Activated T-cell treated with anti-CD3 and anti-CD28 coated beads, Interleukin-2, amount 50 U/mL, for 48 hours (primary cell): ENCODE data around the gene TES.

Source experiments
- DNase-seq, 2 experiments: peaks; one replicate each; pipeline ENCODE4 v3.0.0-alpha.2; 2020

TES gene

DNA sequence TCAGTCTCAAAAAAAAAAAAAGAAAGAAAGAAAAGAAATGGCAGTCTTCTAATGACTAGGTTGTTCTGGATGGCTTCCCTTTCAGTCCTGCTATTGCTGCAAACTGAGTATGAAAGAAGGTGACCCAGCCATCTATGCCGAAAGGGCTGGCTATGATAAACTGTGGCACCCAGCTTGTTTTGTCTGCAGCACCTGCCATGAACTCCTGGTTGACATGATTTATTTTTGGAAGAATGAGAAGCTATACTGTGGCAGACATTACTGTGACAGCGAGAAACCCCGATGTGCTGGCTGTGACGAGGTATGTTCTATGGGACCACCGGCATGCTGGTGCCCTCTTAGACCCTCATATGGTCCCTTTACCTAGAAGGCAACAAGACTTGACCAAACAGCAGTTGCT lies 41.3 kb downstream of the TES start:
- DNase-seq, result no peak

- DNase-seq, result no peak
Measured at GRCh38 chr7:116252249-116252648, 41.9 kb downstream of the TES start.

- DNase-seq, result no peak
Measured at GRCh38 chr7:116257156-116257555, 46.8 kb downstream of the TES start.

DNA sequence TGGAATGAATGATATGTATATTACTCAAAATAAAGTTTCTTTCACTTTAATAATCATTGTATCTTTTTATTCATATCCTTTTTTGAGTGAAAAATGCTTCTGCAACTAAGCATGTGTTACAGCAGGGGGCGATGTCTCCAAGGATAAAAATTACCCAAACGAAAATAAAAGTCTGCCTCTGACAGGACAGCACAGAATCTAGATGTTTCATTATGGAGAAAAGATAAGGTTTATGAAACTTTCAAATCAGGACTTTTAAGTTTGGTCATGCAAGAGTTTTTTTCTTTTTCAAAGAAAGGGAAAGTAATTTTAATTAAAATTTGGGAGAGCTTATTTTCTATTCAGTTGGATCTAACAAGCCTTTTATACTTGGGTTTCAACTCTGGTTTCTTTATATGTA lies 48.4 kb downstream of the TES start:
- no peak for DNase-seq

DNA sequence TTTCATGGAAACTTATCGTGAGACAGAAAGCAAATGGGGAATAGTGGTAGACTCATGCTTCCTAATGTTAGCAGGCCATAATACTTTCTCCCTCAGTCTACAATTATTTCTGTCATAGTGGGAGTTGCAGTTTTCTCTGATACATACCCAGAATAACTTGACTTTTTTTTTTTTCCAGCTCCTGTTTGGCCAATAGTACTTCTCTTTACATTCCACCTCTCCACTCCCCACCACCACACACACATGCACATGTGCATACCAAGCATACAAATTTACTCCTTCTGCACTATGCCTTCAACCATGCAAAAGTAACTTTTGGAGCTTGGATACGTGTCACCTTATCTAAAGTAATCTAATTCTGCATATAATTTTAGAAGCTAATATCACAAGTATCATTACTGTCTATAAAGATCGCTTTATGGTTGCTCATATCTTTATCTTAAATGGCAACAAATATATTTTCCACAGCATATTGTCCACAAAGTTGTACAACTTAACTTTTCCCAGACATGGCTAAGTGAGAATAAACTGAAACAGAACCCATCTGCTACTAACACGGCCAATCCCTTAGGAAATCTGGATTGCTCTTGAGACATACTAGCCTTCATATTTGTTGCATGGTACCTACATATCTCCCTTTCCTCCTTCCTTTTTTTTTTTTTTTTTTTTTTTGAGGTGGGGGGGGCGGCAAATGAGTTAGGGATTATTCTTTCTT lies 49.0 kb downstream of the TES start:
- DNase-seq, result no peak

DNA sequence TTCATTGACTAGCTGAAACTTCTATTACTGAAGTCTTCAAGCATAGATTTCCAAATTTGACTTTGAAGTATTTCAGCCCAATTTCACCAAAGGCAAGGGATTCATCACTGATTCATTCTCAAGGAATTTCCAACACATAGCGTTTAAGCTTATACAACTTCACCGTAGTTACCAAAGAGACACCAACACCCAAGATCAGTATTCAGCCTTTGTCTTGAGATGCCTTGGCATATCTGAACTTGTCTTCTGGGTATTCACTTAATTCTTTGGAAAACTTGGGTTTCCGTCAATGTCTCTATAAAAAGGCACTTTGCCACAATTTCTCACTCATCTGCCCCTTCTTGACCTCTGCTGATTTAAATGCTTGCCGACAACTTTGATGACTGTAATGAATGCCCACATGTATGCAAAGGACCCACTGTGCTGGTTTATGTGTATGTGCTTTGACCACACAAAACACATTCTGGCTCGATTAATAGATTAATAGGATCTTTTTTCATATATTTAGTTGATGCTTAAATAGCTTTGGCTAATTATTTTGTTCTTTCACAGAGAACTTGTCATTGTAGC lies 49.6 kb downstream of the TES start:
- no peak for DNase-seq

DNA sequence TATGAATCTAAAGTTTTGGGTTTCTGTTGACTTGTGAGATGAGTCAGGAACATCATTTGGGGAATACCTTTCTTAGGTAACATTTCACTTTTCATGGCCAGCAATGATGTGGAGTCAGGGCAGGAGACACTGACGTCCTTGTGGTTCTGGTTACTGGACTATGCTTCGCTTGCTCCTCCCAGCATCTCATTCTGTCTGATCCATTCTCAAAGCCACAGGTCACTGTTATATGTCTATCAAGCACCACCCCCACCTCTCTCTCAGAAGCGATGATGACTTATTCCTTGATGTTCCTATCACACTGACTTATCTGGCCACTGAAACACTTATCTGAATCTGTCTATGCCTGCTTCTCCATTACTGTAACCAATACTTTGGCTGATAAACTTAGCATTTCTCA lies 51.6 kb downstream of the TES start:
- no peak for DNase-seq

- no peak for DNase-seq
Measured at GRCh38 chr7:116265881-116266280, 55.5 kb downstream of the TES start.

DNA sequence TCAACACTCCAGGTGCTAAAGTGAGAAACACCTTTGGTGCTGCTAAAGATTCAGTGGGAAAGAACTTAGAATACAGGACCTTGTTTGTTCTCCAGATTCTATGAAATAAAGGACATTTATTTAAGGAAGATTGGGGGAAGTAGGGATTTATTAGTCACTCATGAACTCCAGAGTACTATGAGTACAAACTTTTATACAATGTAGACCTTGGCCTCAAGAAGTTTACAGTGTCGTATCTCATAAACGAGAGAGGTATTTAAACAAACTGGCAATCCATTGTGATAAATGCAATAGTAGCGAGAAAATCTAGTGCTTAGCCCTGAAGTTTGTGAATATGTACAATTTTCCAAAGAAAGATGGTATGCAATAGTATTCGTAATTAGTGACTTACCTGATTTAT lies 59.1 kb downstream of the TES start:
- no peak for DNase-seq

- no peak for DNase-seq
Measured at GRCh38 chr7:116271161-116271913, 61.0 kb downstream of the TES start.

DNA sequence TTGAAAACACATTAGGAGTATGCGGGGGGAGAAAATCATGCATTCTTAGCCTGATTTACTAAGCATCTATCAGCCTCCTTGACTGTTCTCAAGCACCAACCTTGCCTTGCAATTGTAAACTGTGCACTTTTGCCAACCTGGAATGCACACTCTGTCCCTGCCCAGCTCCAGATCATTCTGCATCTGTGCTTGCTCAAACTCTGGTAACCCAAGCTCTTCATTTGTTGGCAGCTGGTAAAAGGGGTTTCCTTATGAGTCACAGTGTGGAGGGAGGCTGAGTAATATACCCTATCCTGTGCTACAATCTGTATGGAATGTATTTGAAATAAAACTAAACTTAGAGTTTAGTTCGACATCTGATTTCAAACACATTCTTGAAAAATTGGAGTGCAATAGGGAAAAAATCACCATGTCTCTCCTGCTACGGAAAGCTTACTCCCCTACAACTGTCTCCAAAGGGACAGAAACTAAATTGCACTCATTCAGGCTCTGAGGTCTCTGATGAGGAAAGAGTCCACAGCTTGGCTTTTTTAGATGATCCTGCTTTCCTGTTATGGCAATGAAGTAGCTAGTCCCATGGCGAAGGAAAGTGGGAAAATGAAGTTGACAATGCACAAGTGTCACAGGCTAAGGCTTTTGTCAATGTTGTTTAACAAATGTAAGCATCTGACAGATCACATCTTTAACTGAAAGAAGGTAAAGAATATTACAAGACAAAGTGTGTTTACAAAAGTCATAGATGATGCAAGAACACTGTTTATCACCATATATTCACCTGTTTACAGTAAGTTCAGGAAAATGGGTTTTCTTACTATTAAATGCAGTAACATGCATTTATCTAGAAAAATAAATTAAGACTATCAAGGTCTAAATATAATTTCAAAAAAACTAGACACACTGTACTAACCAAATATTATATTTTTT lies 61.9 kb downstream of the TES start:
- DNase-seq, result no peak

DNA sequence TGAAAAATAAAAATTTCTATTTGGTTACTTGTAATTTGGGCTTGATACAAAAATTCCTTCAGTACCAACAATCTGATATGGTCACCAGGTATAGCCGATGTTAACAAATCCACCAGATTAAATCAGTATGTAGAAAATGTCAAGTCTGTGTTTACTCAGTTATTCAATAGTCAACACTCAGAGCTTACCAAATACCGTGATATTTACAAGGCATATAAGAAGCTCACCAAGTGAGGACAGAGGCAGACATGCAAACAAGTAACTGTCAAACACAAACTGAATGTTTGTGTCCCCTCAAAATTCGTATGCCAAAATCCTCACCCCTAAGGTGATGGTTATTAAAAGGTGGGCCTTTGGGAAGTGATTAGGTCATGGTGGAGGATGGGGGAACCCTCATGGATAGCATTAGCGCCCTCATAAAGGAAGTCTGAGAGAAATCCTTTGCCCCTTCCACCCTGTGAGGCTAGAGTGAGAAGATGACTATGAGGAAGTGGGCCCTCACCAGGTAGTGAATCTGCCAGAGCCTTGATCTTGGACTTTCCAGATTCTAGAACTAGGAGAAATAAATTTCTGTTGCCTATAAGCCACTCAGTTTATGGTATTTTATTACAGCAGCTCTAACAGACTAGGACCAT lies 63.1 kb downstream of the TES start:
- no peak for DNase-seq

GRCh38 chr7:116273918-116274301 lies 63.6 kb downstream of the TES start:
- no peak for DNase-seq

DNA sequence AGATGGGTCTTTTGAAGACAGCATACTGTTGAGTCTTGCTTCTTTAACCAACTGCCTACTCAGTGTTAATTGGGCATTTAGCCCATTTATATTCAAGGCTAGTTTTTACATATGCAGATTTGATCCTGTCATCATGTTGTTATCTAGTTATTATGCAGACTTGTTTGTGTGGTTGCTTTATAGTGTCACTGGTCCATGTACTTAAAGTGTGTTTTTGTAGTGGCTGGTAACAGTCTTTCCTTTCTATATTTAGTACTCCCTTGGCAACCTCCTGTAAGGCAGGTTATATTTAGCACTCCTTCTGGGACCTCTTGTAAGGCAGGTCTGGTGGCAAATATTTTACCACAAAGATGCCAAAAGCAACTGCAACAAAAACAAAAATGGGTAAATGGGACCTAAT lies 66.7 kb downstream of the TES start:
- DNase-seq, result no peak

DNA sequence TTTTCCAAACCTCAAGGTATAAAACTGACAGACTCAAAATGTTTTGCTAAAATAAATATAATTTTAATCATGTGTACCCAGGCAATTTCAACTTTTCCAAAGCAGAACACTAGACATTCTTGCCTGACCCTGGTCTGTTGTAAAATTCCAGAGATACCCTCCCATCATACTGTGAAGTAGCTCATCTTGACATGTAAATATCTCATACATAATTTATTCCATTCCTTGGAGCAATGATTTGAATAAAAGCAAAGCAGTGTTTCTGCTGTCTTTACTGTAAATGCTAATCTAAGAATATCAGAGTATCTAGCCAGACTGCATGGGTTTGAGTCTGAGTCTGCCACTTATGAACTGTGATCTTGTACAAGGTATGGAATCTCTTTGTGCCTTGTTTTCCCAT lies 68.9 kb downstream of the TES start:
- no peak for DNase-seq

DNA sequence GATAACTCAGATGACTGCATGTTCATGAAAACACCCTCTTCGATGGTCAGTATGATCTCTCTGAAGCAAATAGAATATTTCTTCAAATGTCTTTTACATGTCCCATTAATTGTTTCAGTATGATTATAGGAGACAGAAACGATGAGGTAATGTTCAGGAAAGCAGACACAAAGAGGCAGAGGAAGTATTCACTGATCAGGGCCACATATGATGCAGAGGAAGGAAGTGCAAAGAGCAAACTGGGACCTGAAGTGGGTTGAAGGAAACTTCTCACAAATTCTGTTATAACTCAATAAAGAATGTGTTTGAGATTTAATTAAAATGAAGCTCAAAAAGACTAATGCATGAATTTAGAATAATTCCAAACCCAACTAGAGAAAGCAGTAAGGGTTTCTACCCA lies 70.5 kb downstream of the TES start:
- DNase-seq, result no peak

DNA sequence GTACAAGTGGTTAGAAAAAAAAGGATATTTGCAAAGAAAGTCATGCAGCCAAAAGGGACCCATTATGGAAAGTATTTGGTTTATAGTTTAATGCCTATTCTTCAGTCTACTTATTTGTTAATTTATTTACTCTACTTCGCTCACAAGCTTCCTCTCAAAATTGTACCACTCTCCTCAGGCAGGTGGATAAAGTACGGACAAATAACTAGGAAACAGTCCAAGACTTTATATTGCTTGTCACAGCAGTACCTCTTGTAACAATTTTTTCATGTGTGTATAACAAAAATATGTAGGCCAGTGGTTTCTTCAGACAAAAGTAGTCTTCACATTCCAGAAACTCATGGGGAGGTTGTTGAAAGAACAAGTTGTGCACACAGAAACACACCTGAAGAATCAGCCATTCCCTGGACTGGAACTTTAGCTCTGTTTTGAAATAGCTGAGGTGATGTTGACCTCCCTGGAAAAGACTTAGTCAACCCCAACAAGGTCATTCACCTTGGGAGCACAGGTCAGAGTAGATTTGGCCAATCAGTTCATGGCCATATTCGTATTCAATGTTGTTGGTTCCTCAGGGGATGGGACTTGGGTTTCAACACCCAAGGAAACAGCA lies 73.4 kb downstream of the TES start:
- DNase-seq, result no peak

GRCh38 chr7:116284390-116284789 lies 74.1 kb downstream of the TES start:
- no peak for DNase-seq

DNA sequence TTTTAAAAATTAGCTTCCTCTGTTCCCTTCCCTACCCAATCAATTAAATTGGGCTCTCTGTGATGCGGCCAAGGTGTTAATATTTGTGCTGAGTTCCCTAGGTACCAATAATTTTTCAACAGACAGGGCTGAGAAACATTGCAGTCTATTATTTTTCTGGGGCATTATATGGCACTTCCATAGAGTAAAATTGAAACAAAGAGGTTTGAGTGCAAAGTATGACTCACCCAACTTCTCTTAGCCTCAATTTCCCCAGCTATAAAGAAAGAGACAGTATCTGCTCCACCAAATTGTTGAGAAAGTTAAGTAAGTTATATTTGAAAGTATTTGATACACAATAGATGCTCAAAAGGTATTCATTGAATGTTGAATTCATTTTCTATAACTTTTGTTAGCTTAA lies 74.9 kb downstream of the TES start:
- no peak for DNase-seq

- no peak for DNase-seq
Measured at GRCh38 chr7:116290740-116291139, 80.4 kb downstream of the TES start.

- DNase-seq, result no peak
Measured at GRCh38 chr7:116291937-116292336, 81.6 kb downstream of the TES start.

- DNase-seq, result no peak
Measured at GRCh38 chr7:116292381-116292780, 82.0 kb downstream of the TES start.
